ENCODE measurements around the gene ZNF627.

Gene ZNF627

DNA sequence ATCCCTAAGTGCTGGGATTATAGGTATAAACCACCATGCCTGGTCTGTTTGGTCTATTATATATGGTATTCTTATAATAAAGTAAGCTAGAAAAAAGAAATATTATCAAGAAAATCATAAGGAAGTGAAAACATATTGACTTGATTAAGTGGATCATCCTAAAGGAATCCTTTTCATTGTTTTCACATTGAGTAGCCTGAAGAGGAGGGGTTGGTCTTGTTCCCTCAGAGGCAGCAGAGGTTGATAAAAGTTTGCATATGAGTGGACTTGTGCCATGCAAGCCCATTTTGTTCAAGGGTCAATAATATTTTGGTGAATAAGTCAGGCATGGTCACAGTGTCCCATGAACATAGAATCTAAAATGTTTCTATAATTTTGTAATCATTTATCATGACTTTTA lies 52.7 kb downstream of the ZNF627 start:
- TF ChIP-seq EZH2 (IDR thresholded peaks at IDR 0.05; ENCODE audit: borderline replicate concordance, low read depth, low read length, severe bottlenecking), result no peak
- TF ChIP-seq, protein P1, sequence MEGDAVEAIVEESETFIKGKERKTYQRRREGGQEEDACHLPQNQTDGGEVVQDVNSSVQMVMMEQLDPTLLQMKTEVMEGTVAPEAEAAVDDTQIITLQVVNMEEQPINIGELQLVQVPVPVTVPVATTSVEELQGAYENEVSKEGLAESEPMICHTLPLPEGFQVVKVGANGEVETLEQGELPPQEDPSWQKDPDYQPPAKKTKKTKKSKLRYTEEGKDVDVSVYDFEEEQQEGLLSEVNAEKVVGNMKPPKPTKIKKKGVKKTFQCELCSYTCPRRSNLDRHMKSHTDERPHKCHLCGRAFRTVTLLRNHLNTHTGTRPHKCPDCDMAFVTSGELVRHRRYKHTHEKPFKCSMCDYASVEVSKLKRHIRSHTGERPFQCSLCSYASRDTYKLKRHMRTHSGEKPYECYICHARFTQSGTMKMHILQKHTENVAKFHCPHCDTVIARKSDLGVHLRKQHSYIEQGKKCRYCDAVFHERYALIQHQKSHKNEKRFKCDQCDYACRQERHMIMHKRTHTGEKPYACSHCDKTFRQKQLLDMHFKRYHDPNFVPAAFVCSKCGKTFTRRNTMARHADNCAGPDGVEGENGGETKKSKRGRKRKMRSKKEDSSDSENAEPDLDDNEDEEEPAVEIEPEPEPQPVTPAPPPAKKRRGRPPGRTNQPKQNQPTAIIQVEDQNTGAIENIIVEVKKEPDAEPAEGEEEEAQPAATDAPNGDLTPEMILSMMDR (IDR thresholded peaks at IDR 0.05; ENCODE audit: borderline replicate concordance, extremely low read depth, low read length, poor library complexity, severe bottlenecking), result no peak
- Histone ChIP-seq H2AFZ (ENCODE audit: low read depth, low read length) (no peak overlapping the region), H3K9ac (ENCODE audit: low read depth, low read length) (no peak overlapping the region), H3K27ac (ENCODE audit: low read length) (no peak overlapping the region), H3K27me3 (ENCODE audit: insufficient read depth, low read length, poor library complexity) (no peaks in the 10 kb centered on the region), H3K79me2 (ENCODE audit: insufficient read depth, low read length) (peaks cover 5% of the 10 kb centered on the region; the same call in 1 of the 2 replicates), H3K36me3 (ENCODE audit: insufficient read depth, low read length) (peaks cover 55% of the 10 kb centered on the region), H3K9me3 (ENCODE audit: insufficient read depth, low read length, severe bottlenecking) (peaks cover 19% of the 10 kb centered on the region), H4K20me1 (ENCODE audit: insufficient read depth, low read length) (no peaks in the 10 kb centered on the region), H3K4me3 (ENCODE audit: low read depth in 1 of 2, low read length in 2 of 2) (no peak overlapping the region), H3K4me2 (ENCODE audit: insufficient read depth, low read length) (no peak overlapping the region), H3K4me1 (ENCODE audit: insufficient read depth, low read length) (no peaks in the 10 kb centered on the region)
- no peak for DNase-seq
- no peak for ATAC-seq (ENCODE audit: insufficient read depth, low read depth)

DNA sequence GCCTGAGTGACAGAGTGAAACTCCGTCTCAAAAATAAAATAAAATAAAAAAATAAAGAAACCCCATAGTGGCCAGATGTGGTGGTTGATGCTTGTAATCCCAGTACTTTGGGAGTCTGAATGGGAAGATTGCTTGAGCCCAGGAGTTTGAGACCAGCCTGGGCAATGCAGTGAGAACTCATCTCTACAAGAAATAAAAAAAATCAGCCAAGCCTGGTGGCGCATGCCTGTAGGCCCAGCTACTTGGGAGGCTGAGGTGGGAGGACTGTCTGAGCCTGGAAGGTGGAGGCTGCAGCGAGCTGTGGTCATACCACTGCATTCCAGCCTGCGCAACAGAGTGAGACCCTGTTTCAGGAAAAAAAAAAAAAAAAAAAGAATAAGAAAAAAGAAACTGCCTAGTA lies 53.8 kb downstream of the ZNF627 start:
- Histone ChIP-seq H4K20me1 (ENCODE audit: insufficient read depth, low read length) (no peaks in the 10 kb centered on the region), H2AFZ (ENCODE audit: low read depth, low read length) (no peak overlapping the region), H3K4me2 (ENCODE audit: insufficient read depth, low read length) (no peak overlapping the region), H3K27ac (ENCODE audit: low read length) (no peak overlapping the region), H3K9ac (ENCODE audit: low read depth, low read length) (no peak overlapping the region), H3K79me2 (ENCODE audit: insufficient read depth, low read length) (peaks cover 2% of the 10 kb centered on the region; the same call in 1 of the 2 replicates), H3K27me3 (ENCODE audit: insufficient read depth, low read length, poor library complexity) (no peaks in the 10 kb centered on the region), H3K4me1 (ENCODE audit: insufficient read depth, low read length) (no peaks in the 10 kb centered on the region), H3K4me3 (ENCODE audit: low read depth in 1 of 2, low read length in 2 of 2) (no peak overlapping the region), H3K9me3 (ENCODE audit: insufficient read depth, low read length, severe bottlenecking) (peaks cover 19% of the 10 kb centered on the region), H3K36me3 (ENCODE audit: insufficient read depth, low read length) (peaks cover 63% of the 10 kb centered on the region)
- DNase-seq (no peak), ATAC-seq (ENCODE audit: insufficient read depth, low read depth) (no peak)
- TF ChIP-seq EZH2 (IDR thresholded peaks at IDR 0.05; ENCODE audit: borderline replicate concordance, low read depth, low read length, severe bottlenecking), result no peak
- TF ChIP-seq, protein P1 (IDR thresholded peaks at IDR 0.05; ENCODE audit: borderline replicate concordance, extremely low read depth, low read length, poor library complexity, severe bottlenecking), result no peak

GRCh38 chr19:11652056-11652455 lies 54.8 kb downstream of the ZNF627 start:
- no peaks in the 10 kb centered on the region for H3K27me3 ChIP-seq (ENCODE audit: insufficient read depth, low read length, poor library complexity)
- ATAC-seq (ENCODE audit: insufficient read depth, low read depth) (no peak), DNase-seq (no peak)
- H3K9ac ChIP-seq (ENCODE audit: low read depth, low read length), result no peak overlapping the region
- no peaks in the 10 kb centered on the region for H3K4me1 ChIP-seq (ENCODE audit: insufficient read depth, low read length)
- no peaks in the 10 kb centered on the region for H4K20me1 ChIP-seq (ENCODE audit: insufficient read depth, low read length)
- no peak overlapping the region for H3K4me2 ChIP-seq (ENCODE audit: insufficient read depth, low read length)
- TF ChIP-seq EZH2 (IDR thresholded peaks at IDR 0.05; ENCODE audit: borderline replicate concordance, low read depth, low read length, severe bottlenecking), result no peak
- TF ChIP-seq, protein P1 (IDR thresholded peaks at IDR 0.05; ENCODE audit: borderline replicate concordance, extremely low read depth, low read length, poor library complexity, severe bottlenecking), result no peak
- no peak overlapping the region for H3K27ac ChIP-seq (ENCODE audit: low read length)
- H3K79me2 ChIP-seq (ENCODE audit: insufficient read depth, low read length), result no peaks in the 10 kb centered on the region; the same call in 1 of the 2 replicates
- H2AFZ ChIP-seq (ENCODE audit: low read depth, low read length), result no peak overlapping the region
- H3K36me3 ChIP-seq (ENCODE audit: insufficient read depth, low read length), result peaks cover 63% of the 10 kb centered on the region
- H3K4me3 ChIP-seq (ENCODE audit: low read depth in 1 of 2, low read length in 2 of 2), result no peak overlapping the region
- H3K9me3 ChIP-seq (ENCODE audit: insufficient read depth, low read length, severe bottlenecking), result peaks cover 19% of the 10 kb centered on the region

GRCh38 chr19:11652492-11652891 lies 55.2 kb downstream of the ZNF627 start:
- no peak overlapping the region for H3K27ac ChIP-seq (ENCODE audit: low read length)
- no peaks in the 10 kb centered on the region for H3K27me3 ChIP-seq (ENCODE audit: insufficient read depth, low read length, poor library complexity)
- no peak overlapping the region for H2AFZ ChIP-seq (ENCODE audit: low read depth, low read length)
- TF ChIP-seq, protein P1 (IDR thresholded peaks at IDR 0.05; ENCODE audit: borderline replicate concordance, extremely low read depth, low read length, poor library complexity, severe bottlenecking), result no peak
- no peak for TF ChIP-seq EZH2 (IDR thresholded peaks at IDR 0.05; ENCODE audit: borderline replicate concordance, low read depth, low read length, severe bottlenecking)
- H3K79me2 ChIP-seq (ENCODE audit: insufficient read depth, low read length), result no peaks in the 10 kb centered on the region
- peaks cover 19% of the 10 kb centered on the region for H3K9me3 ChIP-seq (ENCODE audit: insufficient read depth, low read length, severe bottlenecking)
- ATAC-seq (ENCODE audit: insufficient read depth, low read depth) (no peak), DNase-seq (no peak)
- peaks cover 63% of the 10 kb centered on the region for H3K36me3 ChIP-seq (ENCODE audit: insufficient read depth, low read length)
- no peak overlapping the region for H3K4me2 ChIP-seq (ENCODE audit: insufficient read depth, low read length)
- no peaks in the 10 kb centered on the region for H3K4me1 ChIP-seq (ENCODE audit: insufficient read depth, low read length)
- no peaks in the 10 kb centered on the region for H4K20me1 ChIP-seq (ENCODE audit: insufficient read depth, low read length)
- no peak overlapping the region for H3K4me3 ChIP-seq (ENCODE audit: low read depth in 1 of 2, low read length in 2 of 2)
- no peak overlapping the region for H3K9ac ChIP-seq (ENCODE audit: low read depth, low read length)

Measured in DND-41 (cell line).